GM23248 (cell line): ENCODE results near the gene CENPP.
"Not testable (repeated sequence)": the region's sequence is repeated elsewhere in the genome, so short reads cannot be mapped to it uniquely, and the experiment has no call there.

Experiments used
- EZH2 ChIP-seq: fragments of 200-600 bp; sonication (generic); IDR thresholded peaks from 2 replicates; pipeline ENCODE4 v1.6.1; 2018; ENCODE audit warnings: antibody characterized with exemption, mild to moderate bottlenecking; ENCODE audit not compliant: insufficient read depth, poor library complexity, severe bottlenecking
- EZH2phosphoT487 ChIP-seq: fragments of 200-600 bp; sonication (generic); IDR thresholded peaks from 2 replicates; pipeline ENCODE4 v1.6.1; 2018; ENCODE audit warnings: antibody characterized with exemption, moderate library complexity, mild to moderate bottlenecking, low read depth; ENCODE audit not compliant: insufficient read depth

DNA sequence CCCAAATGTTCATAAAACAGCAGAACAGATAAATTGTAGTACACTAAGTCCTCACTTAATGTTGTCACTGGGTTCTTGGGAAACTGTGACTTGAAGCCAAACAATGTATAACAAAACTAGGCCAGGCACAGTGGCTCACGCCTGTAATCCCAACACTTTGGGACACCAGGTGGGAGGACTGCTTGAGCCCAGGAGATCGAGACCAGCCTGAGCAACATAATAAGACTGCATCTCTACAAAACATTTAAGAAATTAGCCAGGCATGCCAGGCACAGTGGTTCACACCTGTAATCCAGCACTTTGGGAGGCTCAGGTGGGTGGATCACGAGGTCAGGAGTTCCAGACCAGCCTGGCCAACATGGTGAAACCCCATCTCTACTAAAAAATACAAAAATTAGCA is 298.2 kb downstream of the CENPP start:
- not testable (repeated sequence) for TF ChIP-seq EZH2, EZH2phosphoT487
